ENCODE data around the gene DCDC1.

DNA sequence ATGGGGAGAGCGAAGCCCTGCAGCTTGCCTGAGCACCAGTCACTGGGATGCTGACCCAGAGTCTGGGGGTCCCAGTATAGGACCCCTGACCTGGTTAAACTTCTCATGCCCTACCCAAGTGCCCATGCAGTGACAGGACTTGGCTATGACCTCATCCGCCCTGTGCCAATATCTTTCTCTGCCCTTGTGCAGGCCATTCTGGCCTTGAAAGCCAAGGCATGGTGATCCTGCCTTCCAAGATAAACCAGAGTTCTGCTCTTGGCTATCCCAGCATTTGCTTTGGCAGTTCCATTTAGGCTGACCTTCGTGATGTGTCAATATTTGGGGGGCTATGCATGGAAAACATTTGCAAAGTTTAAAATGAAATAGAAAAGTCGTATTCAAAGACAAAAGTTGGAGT, 542.6 kb downstream of the DCDC1 start:
- TF ChIP-seq, protein P1, sequence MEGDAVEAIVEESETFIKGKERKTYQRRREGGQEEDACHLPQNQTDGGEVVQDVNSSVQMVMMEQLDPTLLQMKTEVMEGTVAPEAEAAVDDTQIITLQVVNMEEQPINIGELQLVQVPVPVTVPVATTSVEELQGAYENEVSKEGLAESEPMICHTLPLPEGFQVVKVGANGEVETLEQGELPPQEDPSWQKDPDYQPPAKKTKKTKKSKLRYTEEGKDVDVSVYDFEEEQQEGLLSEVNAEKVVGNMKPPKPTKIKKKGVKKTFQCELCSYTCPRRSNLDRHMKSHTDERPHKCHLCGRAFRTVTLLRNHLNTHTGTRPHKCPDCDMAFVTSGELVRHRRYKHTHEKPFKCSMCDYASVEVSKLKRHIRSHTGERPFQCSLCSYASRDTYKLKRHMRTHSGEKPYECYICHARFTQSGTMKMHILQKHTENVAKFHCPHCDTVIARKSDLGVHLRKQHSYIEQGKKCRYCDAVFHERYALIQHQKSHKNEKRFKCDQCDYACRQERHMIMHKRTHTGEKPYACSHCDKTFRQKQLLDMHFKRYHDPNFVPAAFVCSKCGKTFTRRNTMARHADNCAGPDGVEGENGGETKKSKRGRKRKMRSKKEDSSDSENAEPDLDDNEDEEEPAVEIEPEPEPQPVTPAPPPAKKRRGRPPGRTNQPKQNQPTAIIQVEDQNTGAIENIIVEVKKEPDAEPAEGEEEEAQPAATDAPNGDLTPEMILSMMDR (IDR thresholded peaks at IDR 0.05), result no peak
- TF ChIP-seq POLR2A (IDR thresholded peaks at IDR 0.05), result no peak
